SH-SY5Y (cell line): ENCODE measurements around the gene SETD4.

ENCODE experiments used
- GATA2 ChIP-seq: IDR thresholded peaks from 2 replicates; pipeline ENCODE4 v1.6.1; 2011; ENCODE audit warnings: mild to moderate bottlenecking, low read depth, low read length
- GATA3 ChIP-seq: IDR thresholded peaks from 2 replicates; pipeline ENCODE4 v1.6.1; 2011; ENCODE audit warnings: low read depth, mild to moderate bottlenecking, low read length, moderate library complexity

GRCh38 chr21:36052860-36053714 is 7.2 kb downstream of the SETD4 start:
- TF ChIP-seq GATA2 (no peak), GATA3 (no peak)
